ENCODE results near the gene GJD2. TPM values are rescaled to one million over a fixed set of nuclear protein-coding genes. Genes with fewer than 3 reads are reported as not detected.

Gene GJD2
- total RNA-seq, 1 donor from 2014 or later = 0.11 TPM

- no peak for DNase-seq (ENCODE audit: low spot score)
- intact Hi-C loops (cut with DNase I) = no loop called here
Observed at GRCh38 chr15:34780725-34781124, 25.9 kb upstream of the GJD2 start.

- intact Hi-C loops (cut with DNase I) = no loop called here
- no peak for DNase-seq (ENCODE audit: low spot score)
Observed at GRCh38 chr15:34776606-34777105, 21.9 kb upstream of the GJD2 start.

- intact Hi-C loops (cut with DNase I) = no loop called here
- no peak for DNase-seq (ENCODE audit: low spot score)
Observed at GRCh38 chr15:34773917-34774316, 19.1 kb upstream of the GJD2 start.

- intact Hi-C loops (cut with DNase I) = no loop called here
- DNase-seq (ENCODE audit: low spot score) = no peak
Observed at GRCh38 chr15:34773013-34773412, 18.2 kb upstream of the GJD2 start.

- intact Hi-C loops (cut with DNase I) = no loop called here
- no peak for DNase-seq (ENCODE audit: low spot score)
Observed at GRCh38 chr15:34772312-34772711, 17.5 kb upstream of the GJD2 start.

GRCh38 chr15:34769711-34770110, 14.9 kb upstream of the GJD2 start:
- intact Hi-C loops (cut with DNase I) = no loop called here
- no peak for DNase-seq (ENCODE audit: low spot score)

GRCh38 chr15:34768530-34768929, 13.7 kb upstream of the GJD2 start:
- no peak for DNase-seq (ENCODE audit: low spot score)
- intact Hi-C loops (cut with DNase I) = no loop called here

- no peak for DNase-seq (ENCODE audit: low spot score)
- intact Hi-C loops (cut with DNase I) = no loop called here
Observed at GRCh38 chr15:34765741-34766140, 10.9 kb upstream of the GJD2 start.

- intact Hi-C loops (cut with DNase I) = no loop called here
Observed at GRCh38 chr15:34760909-34761308, 6.1 kb upstream of the GJD2 start.

GRCh38 chr15:34759992-34760391, 5.2 kb upstream of the GJD2 start:
- no peak for DNase-seq (ENCODE audit: low spot score)
- intact Hi-C loops (cut with DNase I) = no loop called here

More at GRCh38 chr15:34760909-34761308, 6.1 kb upstream of the GJD2 start:
- DNase-seq (ENCODE audit: low spot score) = no peak

- no peak for DNase-seq (ENCODE audit: low spot score)
- intact Hi-C loops (cut with DNase I) = no loop called here
Observed at GRCh38 chr15:34759347-34759746, 4.5 kb upstream of the GJD2 start.

GRCh38 chr15:34757262-34757661, 2.5 kb upstream of the GJD2 start:
- DNase-seq (ENCODE audit: low spot score) = no peak
- intact Hi-C loops (cut with DNase I) = no loop called here

GRCh38 chr15:34755419-34755773, 598 bp upstream of the GJD2 start:
- intact Hi-C loops (cut with DNase I) = no loop called here
- DNase-seq (ENCODE audit: low spot score) = no peak

GRCh38 chr15:34754171-34754601, 612 bp downstream of the GJD2 start:
- DNase-seq (ENCODE audit: low spot score) = no peak

GRCh38 chr15:34753236-34753894, 1.4 kb downstream of the GJD2 start:
- intact Hi-C loops (cut with DNase I) = no loop called here
- no peak for DNase-seq (ENCODE audit: low spot score)

More at GRCh38 chr15:34754171-34754601, 612 bp downstream of the GJD2 start:
- intact Hi-C loops (cut with DNase I) = no loop called here

GRCh38 chr15:34749691-34750090, 5.1 kb downstream of the GJD2 start:
- intact Hi-C loops (cut with DNase I) = no loop called here

GRCh38 chr15:34739346-34739745, 15.5 kb downstream of the GJD2 start:
- DNase-seq (ENCODE audit: low spot score) = no peak
- intact Hi-C loops (cut with DNase I) = no loop called here

More at GRCh38 chr15:34749691-34750090, 5.1 kb downstream of the GJD2 start:
- DNase-seq (ENCODE audit: low spot score) = no peak

GRCh38 chr15:34738002-34738401, 16.8 kb downstream of the GJD2 start:
- no peak for DNase-seq (ENCODE audit: low spot score)
- intact Hi-C loops (cut with DNase I) = no loop called here

GRCh38 chr15:34737477-34737876, 17.3 kb downstream of the GJD2 start:
- no peak for DNase-seq (ENCODE audit: low spot score)
- intact Hi-C loops (cut with DNase I) = no loop called here

- intact Hi-C loops (cut with DNase I) = no loop called here
- DNase-seq (ENCODE audit: low spot score) = no peak
Observed at GRCh38 chr15:34734303-34734702, 20.5 kb downstream of the GJD2 start.

- DNase-seq (ENCODE audit: low spot score) = no peak
- intact Hi-C loops (cut with DNase I) = no loop called here
Observed at GRCh38 chr15:34733621-34734020, 21.2 kb downstream of the GJD2 start.

- DNase-seq (ENCODE audit: low spot score) = no peak
- intact Hi-C loops (cut with DNase I) = no loop called here
Observed at GRCh38 chr15:34732430-34732829, 22.4 kb downstream of the GJD2 start.
